ENCODE measurements around the gene PRPH.

Gene PRPH

DNA sequence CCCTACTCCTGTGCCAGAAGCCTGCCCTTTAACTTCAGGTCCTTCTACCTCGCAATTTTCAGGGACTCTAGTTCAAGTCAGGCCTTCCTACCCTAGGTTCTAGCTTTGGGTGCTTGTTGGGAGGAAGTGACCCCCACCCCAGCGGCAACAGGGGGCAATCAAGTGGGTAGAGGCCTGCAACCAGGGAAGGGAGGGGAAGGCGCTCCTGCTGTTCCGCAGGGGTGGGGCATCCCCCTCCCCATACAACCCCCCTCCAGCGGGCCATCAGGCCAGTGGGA is 204 bp upstream of the PRPH start:
- no peak overlapping the region for H3K27ac ChIP-seq (ENCODE audit: low read length)
- no peaks in the 10 kb centered on the region for H3F3A ChIP-seq (ENCODE audit: insufficient read depth, low read length)
- H3K27me3 ChIP-seq (replicated peaks; ENCODE audit: insufficient read depth, low read length) = peaks cover 68% of the 10 kb centered on the region
- no peak for DNase-seq
- H3K9ac ChIP-seq (ENCODE audit: low read length) = no peak overlapping the region
- no peaks in the 10 kb centered on the region for H3K79me2 ChIP-seq (ENCODE audit: low read length)
- H3K36me3 ChIP-seq (replicated peaks; ENCODE audit: insufficient read depth, low read length) = no peaks in the 10 kb centered on the region
- TF ChIP-seq EZH2 (optimal IDR thresholded peaks at IDR 0.05; ENCODE audit: low read depth, low read length) (no peak), EZH2phosphoT487 (IDR thresholded peaks at IDR 0.05; ENCODE audit: low read length) (no peak)
- TF ChIP-seq, protein P1, sequence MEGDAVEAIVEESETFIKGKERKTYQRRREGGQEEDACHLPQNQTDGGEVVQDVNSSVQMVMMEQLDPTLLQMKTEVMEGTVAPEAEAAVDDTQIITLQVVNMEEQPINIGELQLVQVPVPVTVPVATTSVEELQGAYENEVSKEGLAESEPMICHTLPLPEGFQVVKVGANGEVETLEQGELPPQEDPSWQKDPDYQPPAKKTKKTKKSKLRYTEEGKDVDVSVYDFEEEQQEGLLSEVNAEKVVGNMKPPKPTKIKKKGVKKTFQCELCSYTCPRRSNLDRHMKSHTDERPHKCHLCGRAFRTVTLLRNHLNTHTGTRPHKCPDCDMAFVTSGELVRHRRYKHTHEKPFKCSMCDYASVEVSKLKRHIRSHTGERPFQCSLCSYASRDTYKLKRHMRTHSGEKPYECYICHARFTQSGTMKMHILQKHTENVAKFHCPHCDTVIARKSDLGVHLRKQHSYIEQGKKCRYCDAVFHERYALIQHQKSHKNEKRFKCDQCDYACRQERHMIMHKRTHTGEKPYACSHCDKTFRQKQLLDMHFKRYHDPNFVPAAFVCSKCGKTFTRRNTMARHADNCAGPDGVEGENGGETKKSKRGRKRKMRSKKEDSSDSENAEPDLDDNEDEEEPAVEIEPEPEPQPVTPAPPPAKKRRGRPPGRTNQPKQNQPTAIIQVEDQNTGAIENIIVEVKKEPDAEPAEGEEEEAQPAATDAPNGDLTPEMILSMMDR (IDR thresholded peaks at IDR 0.05; ENCODE audit: low read length) = no peak
- H3K4me1 ChIP-seq (ENCODE audit: low read length) = peaks cover 7% of the 10 kb centered on the region; the same call in 1 of the 2 replicates
- H3K4me3 ChIP-seq (ENCODE audit: low read length) = no peak overlapping the region
- H3K9me3 ChIP-seq (replicated peaks; ENCODE audit: insufficient read depth, low read length) = no peaks in the 10 kb centered on the region
- H4K20me1 ChIP-seq (ENCODE audit: insufficient read depth, low read length) = no peaks in the 10 kb centered on the region
- no peak overlapping the region for H3K4me2 ChIP-seq (ENCODE audit: low read depth, low read length)
- no peaks in the 10 kb centered on the region for H3K9me2 ChIP-seq (replicated peaks; ENCODE audit: insufficient read depth, low read length)
- no peak overlapping the region for H2AFZ ChIP-seq (ENCODE audit: low read length)

DNA sequence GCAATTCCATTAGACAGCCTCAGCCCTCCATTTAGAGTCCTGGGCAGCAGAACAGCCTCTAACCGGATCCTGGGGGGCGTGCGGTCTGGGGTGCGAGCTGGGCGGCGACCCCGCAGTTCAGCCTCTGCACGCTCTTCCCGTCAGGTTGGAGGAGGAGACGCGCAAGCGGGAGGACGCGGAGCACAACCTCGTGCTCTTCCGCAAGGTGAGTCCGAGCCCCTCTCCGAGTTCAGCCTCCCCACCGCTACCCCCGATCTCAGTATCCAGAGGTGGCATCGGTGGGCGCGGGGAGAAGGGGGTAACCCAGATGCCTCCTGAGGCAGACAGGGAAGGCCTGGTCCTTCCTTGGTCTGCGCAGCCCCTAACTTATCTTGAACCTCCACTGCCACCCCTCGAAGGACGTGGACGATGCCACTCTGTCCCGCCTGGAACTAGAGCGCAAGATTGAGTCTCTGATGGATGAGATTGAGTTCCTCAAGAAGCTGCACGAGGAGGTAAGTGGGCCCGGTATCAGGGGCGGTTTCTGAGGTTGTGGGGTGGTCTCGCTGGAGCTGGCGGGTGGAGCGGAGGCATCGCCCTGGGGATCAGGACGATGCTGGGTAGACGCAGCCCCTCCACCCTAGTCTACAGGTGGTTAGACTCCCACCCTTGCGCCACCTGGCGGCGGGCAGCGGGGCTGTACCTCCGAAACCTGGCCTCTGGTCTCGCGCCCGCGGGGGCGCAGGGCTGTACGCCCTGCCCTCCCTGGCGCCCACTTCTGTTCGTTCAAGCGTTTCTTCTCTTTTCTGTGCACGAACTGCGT is 1.3 kb downstream of the PRPH start:
- Histone ChIP-seq H3K27ac (ENCODE audit: low read length) (no peak overlapping the region), H2AFZ (ENCODE audit: low read length) (peak overlapping the region; percentile 59), H3K9me2 (replicated peaks; ENCODE audit: insufficient read depth, low read length) (no peaks in the 10 kb centered on the region), H3F3A (ENCODE audit: insufficient read depth, low read length) (no peaks in the 10 kb centered on the region), H3K4me3 (ENCODE audit: low read length) (peak overlapping the region; percentile 52), H3K9ac (ENCODE audit: low read length) (no peak overlapping the region), H3K9me3 (replicated peaks; ENCODE audit: insufficient read depth, low read length) (no peaks in the 10 kb centered on the region), H3K4me1 (ENCODE audit: low read length) (peaks cover 7% of the 10 kb centered on the region; the same call in 1 of the 2 replicates), H4K20me1 (ENCODE audit: insufficient read depth, low read length) (no peaks in the 10 kb centered on the region), H3K27me3 (replicated peaks; ENCODE audit: insufficient read depth, low read length) (peaks cover 68% of the 10 kb centered on the region), H3K4me2 (ENCODE audit: low read depth, low read length) (peak overlapping the region; percentile 93), H3K36me3 (replicated peaks; ENCODE audit: insufficient read depth, low read length) (no peaks in the 10 kb centered on the region), H3K79me2 (ENCODE audit: low read length) (no peaks in the 10 kb centered on the region)
- TF ChIP-seq, protein P1 (IDR thresholded peaks at IDR 0.05; ENCODE audit: low read length) = peak; percentile 87
- no peak for TF ChIP-seq EZH2 (optimal IDR thresholded peaks at IDR 0.05; ENCODE audit: low read depth, low read length)
- DNase-seq = peak; percentile 42

DNA sequence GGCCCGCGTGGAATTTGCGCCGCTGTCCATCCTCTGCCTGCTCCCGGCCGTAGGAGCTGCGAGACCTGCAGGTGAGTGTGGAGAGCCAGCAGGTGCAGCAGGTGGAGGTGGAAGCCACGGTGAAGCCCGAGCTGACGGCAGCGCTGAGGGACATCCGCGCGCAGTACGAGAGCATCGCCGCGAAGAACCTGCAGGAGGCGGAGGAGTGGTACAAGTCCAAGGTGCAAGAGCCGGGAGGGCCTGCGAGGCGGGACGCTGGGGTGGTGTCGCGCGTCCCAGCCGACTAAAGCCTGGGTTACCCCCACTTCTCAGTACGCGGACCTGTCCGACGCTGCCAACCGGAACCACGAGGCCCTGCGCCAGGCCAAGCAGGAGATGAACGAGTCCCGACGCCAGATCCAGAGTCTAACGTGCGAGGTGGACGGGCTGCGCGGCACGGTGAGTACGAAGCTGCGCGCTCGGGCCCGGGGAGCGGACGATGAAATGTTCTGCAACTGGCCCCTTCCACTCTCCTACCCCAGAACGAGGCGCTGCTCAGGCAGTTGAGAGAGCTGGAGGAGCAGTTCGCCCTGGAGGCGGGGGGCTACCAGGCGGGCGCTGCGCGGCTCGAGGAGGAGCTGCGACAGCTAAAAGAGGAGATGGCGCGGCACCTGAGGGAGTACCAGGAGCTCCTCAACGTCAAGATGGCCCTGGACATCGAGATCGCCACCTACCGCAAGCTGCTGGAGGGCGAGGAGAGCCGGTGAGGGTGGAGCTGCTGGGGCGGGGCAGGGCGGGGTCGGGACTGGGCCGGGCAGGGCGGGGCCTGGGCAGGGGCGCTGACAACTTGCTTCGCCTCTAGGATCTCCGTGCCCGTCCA is 2.1 kb downstream of the PRPH start:
- Histone ChIP-seq H3K79me2 (ENCODE audit: low read length) (no peaks in the 10 kb centered on the region), H3K4me1 (ENCODE audit: low read length) (peaks cover 7% of the 10 kb centered on the region; the same call in 1 of the 2 replicates), H3K27ac (ENCODE audit: low read length) (no peak overlapping the region), H3K9me2 (replicated peaks; ENCODE audit: insufficient read depth, low read length) (no peaks in the 10 kb centered on the region), H3K9ac (ENCODE audit: low read length) (no peak overlapping the region), H3K4me3 (ENCODE audit: low read length) (peak overlapping the region; percentile 52), H3K27me3 (replicated peaks; ENCODE audit: insufficient read depth, low read length) (peaks cover 63% of the 10 kb centered on the region), H2AFZ (ENCODE audit: low read length) (peak overlapping the region; percentile 59), H3K36me3 (replicated peaks; ENCODE audit: insufficient read depth, low read length) (no peaks in the 10 kb centered on the region), H3K4me2 (ENCODE audit: low read depth, low read length) (peak overlapping the region; percentile 93), H3F3A (ENCODE audit: insufficient read depth, low read length) (no peaks in the 10 kb centered on the region), H4K20me1 (ENCODE audit: insufficient read depth, low read length) (no peaks in the 10 kb centered on the region), H3K9me3 (replicated peaks; ENCODE audit: insufficient read depth, low read length) (no peaks in the 10 kb centered on the region)
- DNase-seq = peak; percentile 39
- TF ChIP-seq, protein P1 (IDR thresholded peaks at IDR 0.05; ENCODE audit: low read length) = no peak; the same call in none of the 2 replicates
- peak; percentile 57 for TF ChIP-seq EZH2 (optimal IDR thresholded peaks at IDR 0.05; ENCODE audit: low read depth, low read length)

Data from MM.1S (cell line).